ENCODE data around the gene C5orf58.

GRCh38 chr5:170252109-170252508 is 19.3 kb downstream of the C5orf58 start:
- TF ChIP-seq ZFX (CRISPR knock-in tag; IDR thresholded peaks at IDR 0.05) = no peak
- no peak for TF ChIP-seq SAP30 (IDR thresholded peaks at IDR 0.05; ENCODE audit: borderline replicate concordance, insufficient read depth, low read depth, low read length, poor library complexity, severe bottlenecking)
- TF ChIP-seq ZKSCAN8 (CRISPR knock-in tag; IDR thresholded peaks at IDR 0.05) = no peak
- TF ChIP-seq TAF1 (IDR thresholded peaks at IDR 0.05; ENCODE audit: control insufficient read depth, extremely low read depth, insufficient read depth, low read length, severe bottlenecking) = no peak
- no peak for TF ChIP-seq CTCF (IDR thresholded peaks at IDR 0.05 in 2 of 3, conservative IDR thresholded peaks at IDR 0.05 in 1 of 3; ENCODE audit: insufficient read depth in 2 of 3, low read depth in 1 of 3, low read length in 3 of 3)
- TF ChIP-seq ELK1 (CRISPR knock-in tag; IDR thresholded peaks at IDR 0.05) = no peak
- TF ChIP-seq, protein P1, sequence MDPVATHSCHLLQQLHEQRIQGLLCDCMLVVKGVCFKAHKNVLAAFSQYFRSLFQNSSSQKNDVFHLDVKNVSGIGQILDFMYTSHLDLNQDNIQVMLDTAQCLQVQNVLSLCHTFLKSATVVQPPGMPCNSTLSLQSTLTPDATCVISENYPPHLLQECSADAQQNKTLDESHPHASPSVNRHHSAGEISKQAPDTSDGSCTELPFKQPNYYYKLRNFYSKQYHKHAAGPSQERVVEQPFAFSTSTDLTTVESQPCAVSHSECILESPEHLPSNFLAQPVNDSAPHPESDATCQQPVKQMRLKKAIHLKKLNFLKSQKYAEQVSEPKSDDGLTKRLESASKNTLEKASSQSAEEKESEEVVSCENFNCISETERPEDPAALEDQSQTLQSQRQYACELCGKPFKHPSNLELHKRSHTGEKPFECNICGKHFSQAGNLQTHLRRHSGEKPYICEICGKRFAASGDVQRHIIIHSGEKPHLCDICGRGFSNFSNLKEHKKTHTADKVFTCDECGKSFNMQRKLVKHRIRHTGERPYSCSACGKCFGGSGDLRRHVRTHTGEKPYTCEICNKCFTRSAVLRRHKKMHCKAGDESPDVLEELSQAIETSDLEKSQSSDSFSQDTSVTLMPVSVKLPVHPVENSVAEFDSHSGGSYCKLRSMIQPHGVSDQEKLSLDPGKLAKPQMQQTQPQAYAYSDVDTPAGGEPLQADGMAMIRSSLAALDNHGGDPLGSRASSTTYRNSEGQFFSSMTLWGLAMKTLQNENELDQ (CRISPR knock-in tag; IDR thresholded peaks at IDR 0.05; ENCODE audit: borderline replicate concordance) = no peak
- TF ChIP-seq GTF2B (IDR thresholded peaks at IDR 0.05; ENCODE audit: extremely low read depth, insufficient read length) = no peak
- no peak for TF ChIP-seq KLF6 (CRISPR knock-in tag; IDR thresholded peaks at IDR 0.05; ENCODE audit: borderline replicate concordance)
- TF ChIP-seq ZNF24 (IDR thresholded peaks at IDR 0.05) = no peak
- TF ChIP-seq ZNF121 (CRISPR knock-in tag; conservative IDR thresholded peaks at IDR 0.05) = no peak
- no peak for TF ChIP-seq ZZZ3 (IDR thresholded peaks at IDR 0.05)
